ENCODE measurements around the gene CASP10.
A peak's percentile ranks its signal among the peaks of the same experiment; 100 is the strongest.
"Not testable (repeated sequence)": the region's sequence is repeated elsewhere in the genome, so short reads cannot be mapped to it uniquely, and the experiment has no call there.

The CASP10 gene

GRCh38 chr2:201182650-201183364 lies at the start of gene CASP10:
TSS of gene CASP10 (plus strand) at chr2:201183141. CDS start at chr2:201185778, 2,637 bp downstream.
- peak; percentile 29 for DNase-seq (ENCODE audit: low read depth)

- no peak for DNase-seq (ENCODE audit: low read depth)
These were observed 47.6 kb upstream of the CASP10 start for GRCh38 chr2:201135386-201135785.

GRCh38 chr2:201136889-201137321 lies 46.0 kb upstream of the CASP10 start:
- DNase-seq (ENCODE audit: low read depth): no peak

- DNase-seq (ENCODE audit: low read depth): no peak
These were observed 45.2 kb upstream of the CASP10 start for GRCh38 chr2:201137505-201138400.

GRCh38 chr2:201138401-201138970 lies 44.5 kb upstream of the CASP10 start:
- DNase-seq (ENCODE audit: low read depth): no peak

GRCh38 chr2:201138986-201139781 lies 43.8 kb upstream of the CASP10 start:
- DNase-seq (ENCODE audit: low read depth): not testable (repeated sequence)

GRCh38 chr2:201139836-201140604 lies 42.9 kb upstream of the CASP10 start:
- DNase-seq (ENCODE audit: low read depth): no peak

GRCh38 chr2:201144101-201145051 lies 38.6 kb upstream of the CASP10 start:
- no peak for DNase-seq (ENCODE audit: low read depth)

GRCh38 chr2:201148434-201148990 lies 34.4 kb upstream of the CASP10 start:
- DNase-seq (ENCODE audit: low read depth): no peak

GRCh38 chr2:201149064-201149820 lies 33.7 kb upstream of the CASP10 start:
- DNase-seq (ENCODE audit: low read depth): peak; percentile 82

GRCh38 chr2:201149821-201150165 lies 33.1 kb upstream of the CASP10 start:
- DNase-seq (ENCODE audit: low read depth): not testable (repeated sequence)

GRCh38 chr2:201150454-201151020 lies 32.4 kb upstream of the CASP10 start:
- no peak for DNase-seq (ENCODE audit: low read depth)

- peak; percentile 93 for DNase-seq (ENCODE audit: low read depth)
These were observed 31.6 kb upstream of the CASP10 start for GRCh38 chr2:201151127-201151981.

GRCh38 chr2:201152517-201152916 lies 30.4 kb upstream of the CASP10 start:
- DNase-seq (ENCODE audit: low read depth): no peak

GRCh38 chr2:201152999-201153815 lies 29.7 kb upstream of the CASP10 start:
- no peak for DNase-seq (ENCODE audit: low read depth)

- no peak for DNase-seq (ENCODE audit: low read depth)
These were observed 28.1 kb upstream of the CASP10 start for GRCh38 chr2:201154615-201155399.
